ENCODE measurements around the gene SUSD6.

SUSD6 gene

GRCh38 chr14:69648480-69649451 lies 37.4 kb downstream of the SUSD6 start:
- DNase-seq (ENCODE audit: low read depth), result no peak

DNA sequence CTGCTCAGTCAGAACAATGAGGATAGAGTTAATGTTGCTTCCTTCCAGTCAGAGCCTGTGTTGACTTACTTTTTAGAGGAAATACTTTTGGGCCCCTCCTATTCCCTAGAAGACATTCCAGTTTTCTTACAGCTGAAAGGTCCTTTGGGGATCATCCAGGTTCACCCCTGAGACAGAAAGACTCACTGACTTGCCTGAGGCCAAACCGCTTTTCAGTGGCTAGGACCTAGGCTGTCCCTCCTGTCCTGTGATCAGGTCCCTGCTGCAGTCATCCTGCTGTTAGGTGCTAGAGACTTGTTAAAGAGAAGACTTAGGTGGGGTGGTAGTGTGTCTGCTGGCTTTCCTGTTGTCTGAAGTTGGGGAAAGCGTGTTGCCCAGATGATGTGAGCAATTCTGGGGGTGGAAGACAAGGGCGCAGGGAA lies 39.6 kb downstream of the SUSD6 start:
- DNase-seq (ENCODE audit: low read depth), result no peak

DNA sequence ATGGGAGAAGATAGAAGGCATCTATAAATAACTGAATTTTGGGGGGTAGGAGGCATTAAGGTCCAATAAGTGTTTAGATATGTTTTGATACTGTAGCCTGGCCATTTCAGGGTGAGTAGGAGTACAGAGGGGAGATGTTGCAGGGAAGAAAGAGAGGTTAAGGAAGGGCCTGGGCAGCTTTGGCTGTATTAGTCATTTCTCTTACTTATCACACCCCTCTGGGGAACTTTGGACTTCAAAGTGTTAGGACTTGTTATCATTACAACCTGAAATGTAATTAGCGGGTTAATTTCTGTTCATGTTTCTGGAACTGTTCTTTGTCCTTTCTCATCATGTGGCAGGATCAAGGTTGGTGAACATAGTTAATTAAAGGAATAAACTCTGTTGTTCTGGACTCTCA lies 40.3 kb downstream of the SUSD6 start:
- no peak for DNase-seq (ENCODE audit: low read depth)

- DNase-seq (ENCODE audit: low read depth), result no peak
Observed at GRCh38 chr14:69652942-69653684, 41.7 kb downstream of the SUSD6 start.

DNA sequence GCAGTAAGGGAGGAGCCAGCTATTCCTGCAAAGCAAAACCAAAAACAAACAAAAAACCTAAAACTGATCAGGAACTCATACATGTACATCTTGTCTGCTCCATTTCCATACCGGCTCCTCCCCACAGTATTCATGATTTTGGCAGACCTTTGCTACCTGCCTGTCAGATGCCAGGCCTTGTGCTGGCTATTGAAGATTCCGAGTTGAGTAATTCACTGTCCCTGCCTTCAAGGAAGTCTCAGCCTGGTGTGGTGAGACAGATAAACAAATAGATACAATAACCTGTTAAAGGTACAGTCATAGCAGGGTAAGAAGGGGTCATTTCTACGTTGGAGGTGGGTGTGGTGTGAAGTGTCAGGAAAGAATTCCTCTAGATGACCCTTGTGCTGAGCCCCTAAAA lies 42.7 kb downstream of the SUSD6 start:
- no peak for DNase-seq (ENCODE audit: low read depth)

- no peak for DNase-seq (ENCODE audit: low read depth)
Observed at GRCh38 chr14:69657950-69658355, 46.6 kb downstream of the SUSD6 start.

GRCh38 chr14:69658664-69659261 lies 47.4 kb downstream of the SUSD6 start:
- no peak for DNase-seq (ENCODE audit: low read depth)

DNA sequence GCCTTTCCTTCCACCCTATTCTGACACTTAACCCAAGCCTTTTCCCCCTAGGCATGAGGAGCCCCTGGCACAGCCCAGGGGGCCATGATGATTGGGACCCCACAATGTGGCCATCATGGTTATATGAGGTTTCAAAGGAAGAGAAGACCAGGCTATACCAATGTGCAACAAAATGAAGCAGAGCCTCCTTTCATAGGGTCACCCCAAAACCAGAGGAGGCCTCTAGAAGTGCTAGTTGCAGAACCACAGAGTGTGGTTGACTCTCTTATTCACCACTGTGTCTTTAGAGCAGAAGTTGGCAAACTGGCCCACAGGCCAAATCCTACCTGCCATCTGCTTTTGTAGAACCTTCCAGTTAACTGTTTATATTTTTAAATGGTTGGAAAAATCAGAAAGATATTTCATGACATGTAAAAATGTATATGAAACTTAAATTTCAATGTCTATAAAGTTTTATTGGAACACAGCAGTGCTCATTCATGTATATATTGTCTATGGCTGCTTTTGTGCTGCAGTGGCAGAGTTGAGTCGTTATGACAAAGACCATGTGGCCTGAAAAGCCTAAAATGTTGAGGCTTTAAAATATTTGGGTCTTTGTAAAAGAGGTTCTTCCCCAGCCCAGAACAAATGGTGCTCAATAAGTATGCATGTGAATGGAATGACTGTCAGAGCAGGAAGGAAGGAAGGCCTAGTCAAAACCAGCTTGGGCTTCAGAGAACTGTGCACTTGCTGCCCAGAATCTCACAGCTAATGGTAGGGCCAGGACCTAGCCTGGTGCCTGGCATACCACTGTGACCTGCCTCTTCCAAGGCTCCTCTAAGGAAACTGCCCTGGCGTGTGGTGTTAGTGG lies 49.2 kb downstream of the SUSD6 start:
- DNase-seq (ENCODE audit: low read depth), result no peak

DNA sequence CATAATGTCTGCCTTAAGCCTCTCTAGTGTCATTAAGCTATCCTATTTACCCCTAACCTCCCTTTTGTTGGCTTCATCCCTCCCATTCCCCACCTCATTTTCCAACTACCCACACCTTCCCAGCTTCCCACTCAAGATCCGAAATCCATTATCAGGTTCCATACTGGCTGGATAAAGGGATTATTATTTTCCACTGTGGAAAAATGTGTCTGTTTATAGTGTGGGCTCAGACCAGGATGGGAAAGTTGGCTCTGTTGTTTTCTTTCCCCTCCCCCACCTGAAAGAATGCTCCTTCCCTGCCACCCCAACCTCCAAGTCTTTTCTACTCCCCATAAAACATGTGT lies 49.8 kb downstream of the SUSD6 start:
- no peak for DNase-seq (ENCODE audit: low read depth)

DNA sequence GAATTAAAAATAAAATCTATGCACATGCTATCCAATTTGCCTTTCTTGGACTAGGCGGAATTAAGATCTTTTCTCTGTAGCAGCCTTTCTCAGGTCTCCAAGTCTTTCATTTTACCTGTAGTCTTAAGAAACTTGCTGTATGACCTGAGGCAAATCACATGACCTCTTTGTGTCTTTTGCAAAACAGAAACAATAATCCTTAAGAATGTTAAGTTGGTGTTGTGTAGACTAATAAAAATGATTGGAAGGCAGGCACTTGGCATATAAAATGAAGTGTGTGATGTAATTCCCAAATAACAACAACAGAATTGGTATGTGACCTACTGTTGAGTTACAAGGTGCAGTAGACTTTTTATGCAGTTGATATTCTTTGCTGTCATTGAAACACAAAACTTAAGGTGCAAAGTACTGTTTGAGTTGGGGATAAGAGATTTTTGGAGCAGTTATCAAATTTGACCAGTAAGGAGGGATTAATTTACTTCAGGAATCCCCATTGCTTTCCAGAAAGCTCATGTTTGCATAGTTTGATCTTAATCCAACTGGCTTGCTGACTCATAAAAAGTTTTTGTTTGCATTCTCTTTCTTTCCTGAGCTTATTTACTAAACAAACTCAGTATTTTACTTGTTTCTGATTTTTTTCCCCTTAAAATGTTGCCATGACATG lies 51.4 kb downstream of the SUSD6 start:
- no peak for DNase-seq (ENCODE audit: low read depth)

DNA sequence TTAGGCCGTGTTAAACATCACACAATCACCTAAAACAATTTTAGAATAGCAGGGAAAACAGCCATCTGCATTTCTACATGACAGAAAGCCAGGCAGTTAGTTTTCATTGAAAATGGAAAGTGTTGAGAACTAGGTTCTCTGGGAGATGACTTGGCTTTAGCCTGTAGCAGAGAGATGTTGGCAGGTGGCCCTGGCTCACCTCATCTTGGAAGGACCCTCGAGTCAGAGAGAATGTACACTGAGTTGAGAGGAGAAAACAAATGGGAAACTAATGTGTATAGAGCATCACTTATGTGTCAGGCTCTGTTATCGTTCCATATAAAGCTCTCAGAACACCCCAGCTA lies 51.9 kb downstream of the SUSD6 start:
- DNase-seq (ENCODE audit: low read depth), result no peak

DNA sequence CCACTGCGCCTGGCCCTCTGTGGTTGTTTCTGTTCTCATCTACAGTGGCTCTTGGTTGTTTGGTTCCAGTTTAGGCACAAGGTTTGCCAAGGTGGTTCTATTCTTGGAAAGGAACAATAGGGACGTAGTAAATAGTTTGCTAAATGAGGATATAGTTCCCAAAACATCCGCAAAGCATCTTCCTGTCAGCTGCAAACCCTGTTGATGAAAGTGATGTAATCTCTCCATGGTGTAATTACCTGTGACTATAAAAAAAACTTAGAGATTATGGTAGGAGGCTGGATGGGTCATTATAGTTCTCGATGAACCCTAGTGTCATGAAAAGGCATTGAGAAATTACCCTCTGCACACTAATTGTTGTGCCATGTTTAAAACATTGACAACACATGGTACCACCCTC lies 52.9 kb downstream of the SUSD6 start:
- no peak for DNase-seq (ENCODE audit: low read depth)

- DNase-seq (ENCODE audit: low read depth), result no peak
Observed at GRCh38 chr14:69664865-69665526, 53.6 kb downstream of the SUSD6 start.

GRCh38 chr14:69665631-69666030 lies 54.2 kb downstream of the SUSD6 start:
- DNase-seq (ENCODE audit: low read depth), result no peak

DNA sequence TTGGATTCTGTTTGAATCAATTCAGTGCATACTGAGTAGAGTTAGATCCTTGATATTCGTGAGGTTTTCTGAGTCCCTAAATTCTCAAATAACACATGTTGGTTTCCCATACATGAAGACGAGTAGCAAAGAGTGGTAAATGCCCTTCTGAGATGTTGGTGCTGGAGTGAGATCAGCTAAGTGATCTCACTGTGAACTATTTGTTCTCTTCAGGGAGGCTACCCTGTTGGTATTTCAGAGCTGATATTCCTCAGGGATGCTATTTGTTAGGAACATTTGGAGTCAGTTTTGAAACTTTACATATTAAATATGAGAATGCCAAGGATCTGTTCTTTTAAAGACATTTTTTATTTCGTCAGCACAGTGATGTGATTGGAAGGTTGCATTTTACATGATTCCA lies 54.7 kb downstream of the SUSD6 start:
- no peak for DNase-seq (ENCODE audit: low read depth)

DNA sequence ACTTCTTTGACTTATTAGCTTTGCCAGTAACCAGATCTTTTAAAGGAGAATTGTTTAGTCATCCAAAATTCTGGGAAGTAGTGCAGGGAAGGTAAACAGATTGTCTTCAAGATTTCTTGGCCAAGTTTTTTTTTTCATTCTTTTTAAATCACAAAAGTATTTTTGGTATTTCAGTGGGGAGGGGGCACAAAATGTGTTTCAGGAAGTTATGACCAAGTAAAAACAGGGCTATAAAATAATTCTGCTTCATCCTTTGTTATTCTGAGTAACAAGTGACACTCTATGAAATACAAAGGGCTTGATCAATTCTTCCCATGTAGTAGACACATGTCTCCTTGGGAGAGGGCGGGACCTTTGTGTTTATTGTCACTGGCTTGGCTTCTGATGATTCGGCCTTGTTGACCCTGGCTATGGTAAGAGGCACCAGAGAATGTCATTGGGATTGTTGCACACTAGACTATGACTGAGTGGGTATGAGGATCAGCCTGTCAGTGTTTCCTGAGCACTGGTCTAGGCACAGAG lies 55.4 kb downstream of the SUSD6 start:
- DNase-seq (ENCODE audit: low read depth), result no peak

- no peak for DNase-seq (ENCODE audit: low read depth)
Observed at GRCh38 chr14:69667938-69668335, 56.5 kb downstream of the SUSD6 start.

DNA sequence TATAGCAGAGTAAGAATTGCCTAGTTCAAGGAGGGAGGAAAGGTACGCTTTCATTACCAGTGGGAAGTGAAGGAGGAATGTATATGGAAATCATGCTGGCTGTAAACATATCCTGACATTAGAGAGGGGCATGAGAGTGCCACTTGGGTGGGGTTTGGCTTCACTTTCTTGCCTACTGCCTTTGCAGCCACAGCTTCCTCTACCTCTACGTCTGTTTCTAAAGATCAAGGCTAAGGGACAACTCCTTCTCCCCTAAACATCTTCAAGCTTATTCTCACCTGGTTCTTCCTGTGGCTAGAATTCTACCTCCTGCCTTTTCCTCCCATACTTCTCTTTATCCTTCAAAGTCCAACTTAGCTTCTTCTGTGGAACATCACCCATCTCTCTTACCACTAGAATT lies 58.0 kb downstream of the SUSD6 start:
- DNase-seq (ENCODE audit: low read depth), result no peak

GRCh38 chr14:69670093-69670492 lies 58.7 kb downstream of the SUSD6 start:
- no peak for DNase-seq (ENCODE audit: low read depth)

DNA sequence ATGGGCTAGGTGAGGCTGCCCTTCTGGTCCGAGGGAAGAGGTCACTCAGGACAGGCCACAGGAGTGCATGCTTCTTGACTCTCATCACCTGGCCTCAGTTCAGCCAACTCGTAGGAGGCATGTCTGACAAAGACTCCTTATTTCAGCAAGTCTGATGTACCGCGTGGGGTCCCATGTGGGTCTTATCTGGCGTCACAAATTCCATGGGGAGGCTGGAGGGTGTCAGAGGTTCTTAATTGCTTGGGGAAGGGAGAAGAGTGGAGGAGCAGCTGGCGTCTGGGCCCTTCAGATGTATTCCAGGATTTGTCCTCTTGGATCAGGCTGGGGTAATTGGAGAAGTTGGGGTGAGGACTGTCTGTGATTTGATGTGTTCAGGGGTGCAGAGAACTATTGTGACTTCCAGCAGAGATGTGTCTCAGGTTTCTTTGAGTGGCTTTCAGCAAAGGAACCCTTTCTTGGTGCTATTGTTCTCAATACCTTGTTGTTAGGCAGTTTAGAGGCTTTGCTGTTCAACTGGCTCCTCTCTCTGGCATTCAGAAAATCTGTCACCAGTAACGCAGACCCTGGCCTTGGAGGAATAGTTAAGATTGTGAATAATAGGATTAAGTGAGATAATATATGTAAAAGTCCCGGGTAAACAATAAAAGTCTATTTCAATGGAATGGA lies 60.1 kb downstream of the SUSD6 start:
- no peak for DNase-seq (ENCODE audit: low read depth)

All from activated T-cell treated with anti-CD3 and anti-CD28 coated beads for 48 hours (primary cell).